HEK293 (cell line): ENCODE data around the gene ARHGAP42.

Experiments
- CTCF ChIA-PET: fragments of 350-600 bp; formaldehyde crosslinking; extraction: SDS; loops from one replicate; lab custom pipeline; 2021; ENCODE audit warnings: antibody characterized with exemption; lab: Yijun Ruan, JAX
- POLR2A ChIA-PET: fragments of 300-600 bp; formaldehyde crosslinking; extraction: SDS; loops from one replicate; lab custom pipeline; 2020; ENCODE audit warnings: antibody characterized with exemption, inconsistent platforms; lab: Yijun Ruan, JAX
- H3K27ac ChIP-seq: fragments of 200-500 bp; sonication (Bioruptor generic); 2 replicates; pipeline ENCODE4 v1.5.1; 2014; ENCODE audit warnings: low read depth, low read length, control low read depth, inconsistent platforms; ENCODE audit errors: extremely low read depth
- H3K36me3 ChIP-seq, 2 experiments: fragments of 200-500 bp in 1 of 2; sonication (Bioruptor generic) in 1 of 2; 1 replicate in 1 of 2; 2 replicates in 1 of 2; pipeline ENCODE4 v1.5.1; 2014 to 2017; ENCODE audit warnings: inconsistent platforms in 2 of 2, low read length in 2 of 2; ENCODE audit not compliant: control insufficient read depth in 2 of 2, insufficient read depth in 1 of 2
- H3K4me1 ChIP-seq: fragments of 200-500 bp; sonication (Bioruptor generic); 2 replicates; pipeline ENCODE4 v1.5.1; 2014; ENCODE audit warnings: mild to moderate bottlenecking, low read length, inconsistent platforms; ENCODE audit not compliant: control insufficient read depth, insufficient read depth
- H3K4me3 ChIP-seq: 2 replicates; pipeline ENCODE4 v1.5.1; 2011; ENCODE audit warnings: low read depth, mild to moderate bottlenecking, control low read depth, low read length, moderate library complexity
- H3K9me3 ChIP-seq: fragments of 200-500 bp; sonication (Bioruptor generic); 2 replicates; pipeline ENCODE4 v1.5.1; 2014; ENCODE audit warnings: low read depth, low read length, inconsistent platforms; ENCODE audit not compliant: control insufficient read depth, insufficient read depth
- EGR2 ChIP-seq: fragments of 450-650 bp; formaldehyde crosslinking; IDR thresholded peaks from 2 replicates; pipeline ENCODE4 v1.5.1; 2016; ENCODE audit warnings: low read depth, missing biosample characterization, missing genetic modification characterization
- MYNN ChIP-seq: fragments of 450-650 bp; formaldehyde crosslinking; IDR thresholded peaks from 2 replicates; pipeline ENCODE4 v1.5.1; 2016; ENCODE audit warnings: missing biosample characterization, missing genetic modification characterization, borderline replicate concordance
- MZF1 ChIP-seq: fragments of 450-650 bp; formaldehyde crosslinking; IDR thresholded peaks from 2 replicates; pipeline ENCODE4 v1.5.1; 2017; ENCODE audit warnings: missing biosample characterization, missing genetic modification characterization, borderline replicate concordance
- OSR2 ChIP-seq: fragments of 450-650 bp; formaldehyde crosslinking; IDR thresholded peaks from 2 replicates; pipeline ENCODE4 v1.5.1; 2016; ENCODE audit warnings: missing biosample characterization, missing genetic modification characterization
- SCRT2 ChIP-seq: fragments of 450-650 bp; formaldehyde crosslinking; IDR thresholded peaks from 2 replicates; pipeline ENCODE4 v1.5.1; 2016; ENCODE audit warnings: missing biosample characterization, missing genetic modification characterization
- TRIM28 ChIP-seq: IDR thresholded peaks from 2 replicates; pipeline ENCODE4 v1.6.1; 2011; ENCODE audit warnings: low read length, control low read depth, borderline replicate concordance
- ZNF2 ChIP-seq: fragments of 450-650 bp; formaldehyde crosslinking; IDR thresholded peaks from 2 replicates; pipeline ENCODE4 v1.5.1; 2016; ENCODE audit warnings: missing biosample characterization, missing genetic modification characterization
- ZNF223 ChIP-seq: fragments of 450-650 bp; formaldehyde crosslinking; IDR thresholded peaks from 2 replicates; pipeline ENCODE4 v1.5.1; 2016; ENCODE audit warnings: missing biosample characterization, missing genetic modification characterization
- ZNF274 ChIP-seq, 2 experiments: fragments of 200-500 bp in 1 of 2; fragments of 450-650 bp in 1 of 2; sonication (Bioruptor generic) in 1 of 2; formaldehyde crosslinking in 1 of 2; IDR thresholded peaks; 2 replicates each; pipeline versions ENCODE4 v1.5.1 to v1.6.1; 2014 to 2016; ENCODE audit warnings: borderline replicate concordance in 1 of 2, inconsistent platforms in 1 of 2, low read length in 1 of 2, missing biosample characterization in 1 of 2, missing genetic modification characterization in 1 of 2
- ZNF302 ChIP-seq: fragments of 450-650 bp; formaldehyde crosslinking; IDR thresholded peaks from 2 replicates; pipeline ENCODE4 v1.5.1; 2016; ENCODE audit warnings: missing biosample characterization, missing genetic modification characterization, low read depth
- ZNF324 ChIP-seq: fragments of 450-650 bp; formaldehyde crosslinking; IDR thresholded peaks from 2 replicates; pipeline ENCODE4 v1.5.1; 2016; ENCODE audit warnings: missing biosample characterization, missing genetic modification characterization
- ZNF335 ChIP-seq: fragments of 450-650 bp; formaldehyde crosslinking; conservative IDR thresholded peaks from 2 replicates; pipeline ENCODE4 v1.5.1; 2016; ENCODE audit warnings: missing biosample characterization, missing genetic modification characterization
- ZNF341 ChIP-seq: fragments of 450-650 bp; formaldehyde crosslinking; IDR thresholded peaks from 2 replicates; pipeline ENCODE4; 2016; ENCODE audit warnings: low read depth, missing biosample characterization, missing genetic modification characterization
- ZNF366 ChIP-seq: fragments of 450-650 bp; formaldehyde crosslinking; conservative IDR thresholded peaks from 2 replicates; pipeline ENCODE4 v1.5.1; 2016; ENCODE audit warnings: missing biosample characterization, missing genetic modification characterization
- ZNF426 ChIP-seq: fragments of 450-650 bp; formaldehyde crosslinking; IDR thresholded peaks from 2 replicates; pipeline ENCODE4 v1.5.1; 2017; ENCODE audit warnings: missing biosample characterization, missing genetic modification characterization, mild to moderate bottlenecking, inconsistent platforms, moderate library complexity
- ZNF530 ChIP-seq: fragments of 450-650 bp; formaldehyde crosslinking; IDR thresholded peaks from 2 replicates; pipeline ENCODE4 v1.5.1; 2016; ENCODE audit warnings: low read depth, missing biosample characterization, missing genetic modification characterization
- ZNF629 ChIP-seq: fragments of 450-650 bp; formaldehyde crosslinking; IDR thresholded peaks from 2 replicates; pipeline ENCODE4 v1.5.1; 2017; ENCODE audit warnings: missing biosample characterization, missing genetic modification characterization
- ZNF660 ChIP-seq: fragments of 450-650 bp; IDR thresholded peaks from 2 replicates; pipeline ENCODE4 v1.5.1; 2018; ENCODE audit warnings: missing biosample characterization, mild to moderate bottlenecking, missing genetic modification characterization
- ZNF707 ChIP-seq: fragments of 450-650 bp; formaldehyde crosslinking; IDR thresholded peaks from 2 replicates; pipeline ENCODE4 v1.5.1; 2016; ENCODE audit warnings: missing biosample characterization, missing genetic modification characterization
- ZNF768 ChIP-seq: fragments of 450-650 bp; formaldehyde crosslinking; IDR thresholded peaks from 2 replicates; pipeline ENCODE4 v1.5.1; 2018; ENCODE audit warnings: missing biosample characterization, mild to moderate bottlenecking, missing genetic modification characterization
- ZNF777 ChIP-seq: fragments of 450-650 bp; formaldehyde crosslinking; IDR thresholded peaks from 2 replicates; pipeline ENCODE4 v1.5.1; 2017; ENCODE audit warnings: missing biosample characterization, missing genetic modification characterization, borderline replicate concordance
- ZNF792 ChIP-seq: fragments of 450-650 bp; formaldehyde crosslinking; IDR thresholded peaks from 2 replicates; pipeline ENCODE4 v1.5.1; 2016; ENCODE audit warnings: missing biosample characterization, missing genetic modification characterization
- ZNF843 ChIP-seq: fragments of 450-650 bp; formaldehyde crosslinking; IDR thresholded peaks from 2 replicates; pipeline ENCODE4 v1.5.1; 2016; ENCODE audit warnings: missing biosample characterization, missing genetic modification characterization
- TF ChIP-seq, protein P1 (sequence below): fragments of 450-650 bp; formaldehyde crosslinking; conservative IDR thresholded peaks from 2 replicates; pipeline ENCODE4 v1.5.1; 2016; ENCODE audit warnings: low read depth, missing biosample characterization, missing genetic modification characterization
- TF ChIP-seq, protein P2 (sequence below): fragments of 450-650 bp; formaldehyde crosslinking; IDR thresholded peaks from 2 replicates; pipeline ENCODE4 v1.5.1; 2016; ENCODE audit warnings: missing biosample characterization, missing genetic modification characterization

ARHGAP42 gene

DNA sequence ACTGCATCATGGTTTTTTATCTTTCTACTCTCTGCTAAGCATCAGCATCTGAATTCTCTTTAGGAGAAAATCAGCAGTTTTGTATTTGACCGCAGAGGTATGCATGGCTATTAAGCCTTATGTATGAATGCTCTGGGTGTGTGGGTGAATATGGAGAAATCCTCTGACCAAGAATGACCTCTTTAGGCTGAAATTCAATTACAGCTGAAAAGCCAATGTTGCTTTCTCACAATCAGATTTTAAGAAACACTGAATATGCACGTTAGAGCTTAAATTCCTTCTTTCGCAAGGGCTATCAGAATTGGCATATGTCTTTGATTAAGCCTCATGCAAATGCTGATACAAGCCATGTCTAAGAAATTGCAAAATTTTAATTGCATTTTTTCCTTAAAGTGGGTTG lies 43.2 kb downstream of the ARHGAP42 start:
- H3K27ac ChIP-seq: no peak overlapping the region
- peaks cover 3% of the 10 kb centered on the region; the same call in 1 of the 2 replicates for H3K4me1 ChIP-seq
- no peak for TF ChIP-seq TRIM28
- TF ChIP-seq ZNF274 (IDR thresholded peaks at IDR 0.05; ENCODE audit: low read length): no peak
- TF ChIP-seq ZNF274 (tag by site-specific recombination; IDR thresholded peaks at IDR 0.05; ENCODE audit: borderline replicate concordance): no peak
- TF ChIP-seq ZNF629 (tag by site-specific recombination): no peak
- TF ChIP-seq MZF1 (tag by site-specific recombination): no peak
- no peak for TF ChIP-seq ZNF335 (tag by site-specific recombination)
- TF ChIP-seq ZNF660 (tag by site-specific recombination): no peak
- TF ChIP-seq ZNF302 (tag by site-specific recombination): no peak
- no peak for TF ChIP-seq ZNF707 (tag by site-specific recombination)
- no peak for TF ChIP-seq ZNF426 (tag by site-specific recombination)
- TF ChIP-seq MYNN (tag by site-specific recombination): no peak
- no peak for TF ChIP-seq ZNF366 (tag by site-specific recombination)
- no peak for TF ChIP-seq ZNF792 (tag by site-specific recombination)
- TF ChIP-seq ZNF530: no peak
- TF ChIP-seq ZNF324 (tag by site-specific recombination): no peak
- no peak for TF ChIP-seq ZNF223
- TF ChIP-seq ZNF777 (tag by site-specific recombination): no peak
- ChIA-PET POLR2A (no interaction called here), CTCF (interaction anchor here (0.6 kb wide), 1 partner anchor 205 kb away, joined by 3 read pairs; no protein-coding TSS in a partner anchor)
- no peak overlapping the region for H3K4me3 ChIP-seq
- no peaks in the 10 kb centered on the region for H3K36me3 ChIP-seq
- H3K9me3 ChIP-seq: no peaks in the 10 kb centered on the region

DNA sequence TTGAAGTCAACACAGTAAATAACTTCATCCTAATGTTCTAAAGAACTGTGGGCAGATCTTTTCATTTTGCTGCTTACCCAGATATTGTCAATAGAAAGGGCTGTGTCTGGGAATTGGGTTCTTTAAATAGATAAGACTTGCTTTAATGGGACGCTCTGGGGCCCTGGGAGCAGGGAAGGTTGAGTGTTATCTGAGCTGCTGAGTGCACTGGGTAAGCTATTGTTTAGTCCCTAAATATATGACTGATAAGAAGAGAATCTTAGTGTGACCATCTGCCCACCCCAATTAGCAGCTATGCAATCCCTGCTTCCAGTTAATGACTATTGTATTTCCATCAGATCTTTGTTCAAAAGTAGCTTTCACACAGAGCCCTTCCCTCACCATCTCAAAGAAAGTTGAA lies 44.4 kb downstream of the ARHGAP42 start:
- ChIA-PET POLR2A (no interaction called here), CTCF (no interaction called here)
- no peak overlapping the region for H3K27ac ChIP-seq
- H3K36me3 ChIP-seq: no peaks in the 10 kb centered on the region
- H3K4me1 ChIP-seq: peaks cover 3% of the 10 kb centered on the region; the same call in 1 of the 2 replicates
- TF ChIP-seq EGR2 (tag by site-specific recombination) (no peak), MYNN (tag by site-specific recombination) (no peak), ZNF843 (no peak)
- no peak overlapping the region for H3K4me3 ChIP-seq
- no peaks in the 10 kb centered on the region for H3K9me3 ChIP-seq

DNA sequence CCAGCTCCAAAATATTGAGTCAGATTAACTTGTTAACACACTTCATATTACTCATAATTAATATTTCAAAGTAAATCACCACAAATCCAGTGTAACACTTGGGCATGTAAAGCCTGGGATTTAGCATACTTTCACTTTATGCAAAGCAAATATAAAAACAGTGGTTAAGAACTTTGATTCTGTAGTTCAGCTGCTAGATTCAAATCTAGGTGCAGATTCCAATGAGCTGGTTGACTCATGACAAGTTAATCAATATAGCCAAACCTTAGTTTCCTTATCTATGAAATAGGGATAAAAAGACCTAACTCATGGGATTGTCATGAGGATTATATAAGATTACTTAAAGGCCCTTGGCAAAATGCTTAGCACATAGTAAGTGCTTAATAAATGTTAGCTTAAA lies 45.9 kb downstream of the ARHGAP42 start:
- CTCF ChIA-PET: interaction anchor here (1.3 kb wide), 1 partner anchor 93 kb away, joined by 7 read pairs; no protein-coding TSS in a partner anchor
- POLR2A ChIA-PET: no interaction called here
- no peak overlapping the region for H3K27ac ChIP-seq
- TF ChIP-seq, protein P1, sequence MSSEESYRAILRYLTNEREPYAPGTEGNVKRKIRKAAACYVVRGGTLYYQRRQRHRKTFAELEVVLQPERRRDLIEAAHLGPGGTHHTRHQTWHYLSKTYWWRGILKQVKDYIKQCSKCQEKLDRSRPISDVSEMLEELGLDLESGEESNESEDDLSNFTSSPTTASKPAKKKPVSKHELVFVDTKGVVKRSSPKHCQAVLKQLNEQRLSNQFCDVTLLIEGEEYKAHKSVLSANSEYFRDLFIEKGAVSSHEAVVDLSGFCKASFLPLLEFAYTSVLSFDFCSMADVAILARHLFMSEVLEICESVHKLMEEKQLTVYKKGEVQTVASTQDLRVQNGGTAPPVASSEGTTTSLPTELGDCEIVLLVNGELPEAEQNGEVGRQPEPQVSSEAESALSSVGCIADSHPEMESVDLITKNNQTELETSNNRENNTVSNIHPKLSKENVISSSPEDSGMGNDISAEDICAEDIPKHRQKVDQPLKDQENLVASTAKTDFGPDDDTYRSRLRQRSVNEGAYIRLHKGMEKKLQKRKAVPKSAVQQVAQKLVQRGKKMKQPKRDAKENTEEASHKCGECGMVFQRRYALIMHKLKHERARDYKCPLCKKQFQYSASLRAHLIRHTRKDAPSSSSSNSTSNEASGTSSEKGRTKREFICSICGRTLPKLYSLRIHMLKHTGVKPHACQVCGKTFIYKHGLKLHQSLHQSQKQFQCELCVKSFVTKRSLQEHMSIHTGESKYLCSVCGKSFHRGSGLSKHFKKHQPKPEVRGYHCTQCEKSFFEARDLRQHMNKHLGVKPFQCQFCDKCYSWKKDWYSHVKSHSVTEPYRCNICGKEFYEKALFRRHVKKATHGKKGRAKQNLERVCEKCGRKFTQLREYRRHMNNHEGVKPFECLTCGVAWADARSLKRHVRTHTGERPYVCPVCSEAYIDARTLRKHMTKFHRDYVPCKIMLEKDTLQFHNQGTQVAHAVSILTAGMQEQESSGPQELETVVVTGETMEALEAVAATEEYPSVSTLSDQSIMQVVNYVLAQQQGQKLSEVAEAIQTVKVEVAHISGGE (tag by site-specific recombination): no peak
- TF ChIP-seq ZNF768 (tag by site-specific recombination): no peak
- TF ChIP-seq, protein P2, sequence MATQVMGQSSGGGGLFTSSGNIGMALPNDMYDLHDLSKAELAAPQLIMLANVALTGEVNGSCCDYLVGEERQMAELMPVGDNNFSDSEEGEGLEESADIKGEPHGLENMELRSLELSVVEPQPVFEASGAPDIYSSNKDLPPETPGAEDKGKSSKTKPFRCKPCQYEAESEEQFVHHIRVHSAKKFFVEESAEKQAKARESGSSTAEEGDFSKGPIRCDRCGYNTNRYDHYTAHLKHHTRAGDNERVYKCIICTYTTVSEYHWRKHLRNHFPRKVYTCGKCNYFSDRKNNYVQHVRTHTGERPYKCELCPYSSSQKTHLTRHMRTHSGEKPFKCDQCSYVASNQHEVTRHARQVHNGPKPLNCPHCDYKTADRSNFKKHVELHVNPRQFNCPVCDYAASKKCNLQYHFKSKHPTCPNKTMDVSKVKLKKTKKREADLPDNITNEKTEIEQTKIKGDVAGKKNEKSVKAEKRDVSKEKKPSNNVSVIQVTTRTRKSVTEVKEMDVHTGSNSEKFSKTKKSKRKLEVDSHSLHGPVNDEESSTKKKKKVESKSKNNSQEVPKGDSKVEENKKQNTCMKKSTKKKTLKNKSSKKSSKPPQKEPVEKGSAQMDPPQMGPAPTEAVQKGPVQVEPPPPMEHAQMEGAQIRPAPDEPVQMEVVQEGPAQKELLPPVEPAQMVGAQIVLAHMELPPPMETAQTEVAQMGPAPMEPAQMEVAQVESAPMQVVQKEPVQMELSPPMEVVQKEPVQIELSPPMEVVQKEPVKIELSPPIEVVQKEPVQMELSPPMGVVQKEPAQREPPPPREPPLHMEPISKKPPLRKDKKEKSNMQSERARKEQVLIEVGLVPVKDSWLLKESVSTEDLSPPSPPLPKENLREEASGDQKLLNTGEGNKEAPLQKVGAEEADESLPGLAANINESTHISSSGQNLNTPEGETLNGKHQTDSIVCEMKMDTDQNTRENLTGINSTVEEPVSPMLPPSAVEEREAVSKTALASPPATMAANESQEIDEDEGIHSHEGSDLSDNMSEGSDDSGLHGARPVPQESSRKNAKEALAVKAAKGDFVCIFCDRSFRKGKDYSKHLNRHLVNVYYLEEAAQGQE (tag by site-specific recombination): no peak
- TF ChIP-seq OSR2: no peak
- no peak for TF ChIP-seq SCRT2
- TF ChIP-seq ZNF341: no peak
- TF ChIP-seq ZNF2: no peak
- TF ChIP-seq, all 188 proteins: peak for 0
- Histone ChIP-seq H3K9me3 (no peaks in the 10 kb centered on the region), H3K4me1 (peaks cover 3% of the 10 kb centered on the region; the same call in 1 of the 2 replicates), H3K36me3 (no peaks in the 10 kb centered on the region), H3K4me3 (no peak overlapping the region)
